Activated T-cell treated with anti-CD3 and anti-CD28 coated beads for 24 hours (primary cell): ENCODE results near the gene OSBP2.
"Not testable (repeated sequence)": the region's sequence is repeated elsewhere in the genome, so short reads cannot be mapped to it uniquely, and the experiment has no call there.

ENCODE experiments used
- DNase-seq: peaks from one replicate; pipeline ENCODE4 v3.0.0-alpha.2; 2020; ENCODE audit warnings: low read depth

The OSBP2 gene

DNA sequence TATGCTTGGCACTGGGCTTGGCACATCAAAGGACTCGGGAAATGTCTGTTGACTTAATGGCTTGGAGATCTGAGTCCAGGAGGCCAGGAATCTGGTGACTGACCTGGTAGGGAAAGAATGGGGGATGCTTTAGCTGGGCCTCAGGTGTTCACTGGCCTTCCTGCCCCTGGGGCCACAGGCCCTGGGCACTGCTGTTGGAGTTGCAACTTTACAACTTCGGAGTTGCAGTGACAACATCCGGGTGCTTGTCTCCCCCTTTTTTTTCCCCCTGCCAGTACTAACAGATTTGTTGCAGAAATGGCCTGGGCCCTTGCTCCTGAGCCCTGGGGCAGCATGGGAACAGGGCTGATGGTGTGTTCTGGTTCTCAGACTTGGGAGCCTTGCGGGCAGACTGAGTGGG is 23.8 kb downstream of the OSBP2 start:
- DNase-seq, result no peak

- no peak for DNase-seq
Observed at GRCh38 chr22:30718938-30719337, 24.3 kb downstream of the OSBP2 start.

- DNase-seq, result no peak
Observed at GRCh38 chr22:30720263-30720837, 25.7 kb downstream of the OSBP2 start.

GRCh38 chr22:30721741-30722140 is 27.1 kb downstream of the OSBP2 start:
- no peak for DNase-seq

DNA sequence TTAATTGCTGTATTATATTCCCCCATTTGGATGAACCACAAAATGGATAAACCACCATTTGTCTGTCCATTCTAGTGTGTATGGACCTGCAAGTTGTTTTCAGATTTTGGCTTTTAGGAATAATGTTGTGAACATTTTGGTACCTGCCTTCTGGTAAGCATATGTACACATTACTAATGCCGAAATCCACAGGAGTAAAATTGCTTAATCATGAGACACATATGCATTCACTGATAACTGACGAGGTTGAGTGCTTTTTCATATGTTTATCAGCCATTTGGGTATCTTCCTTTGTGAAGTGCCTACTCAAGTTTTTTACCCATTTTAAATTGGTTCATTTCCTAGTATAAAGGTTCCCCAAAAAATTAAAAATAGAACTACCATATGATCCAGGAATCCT is 34.2 kb downstream of the OSBP2 start:
- DNase-seq, result no peak

- no peak for DNase-seq
Observed at GRCh38 chr22:30731658-30732057, 37.0 kb downstream of the OSBP2 start.

DNA sequence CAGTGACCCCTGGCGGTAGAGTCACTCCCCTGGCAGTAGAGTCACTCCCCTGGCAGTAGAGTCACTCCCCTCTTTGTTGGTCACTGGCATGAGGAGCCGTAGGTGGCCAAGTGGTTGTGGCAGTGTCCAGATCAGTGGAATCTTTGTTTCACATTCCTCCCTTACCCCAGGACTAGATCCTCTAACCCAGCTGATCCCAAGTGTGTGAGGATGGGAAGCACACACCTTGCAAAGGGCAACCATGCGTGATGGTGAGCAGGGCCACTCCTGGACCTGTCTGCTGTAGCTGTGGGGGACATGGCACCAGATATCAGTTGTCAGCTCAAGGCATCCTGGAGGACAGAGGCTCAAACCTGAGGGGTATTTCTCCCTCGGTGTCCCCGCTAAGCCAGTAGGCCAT is 37.8 kb downstream of the OSBP2 start:
- no peak for DNase-seq

GRCh38 chr22:30733181-30733631 is 38.5 kb downstream of the OSBP2 start:
- DNase-seq, result no peak

DNA sequence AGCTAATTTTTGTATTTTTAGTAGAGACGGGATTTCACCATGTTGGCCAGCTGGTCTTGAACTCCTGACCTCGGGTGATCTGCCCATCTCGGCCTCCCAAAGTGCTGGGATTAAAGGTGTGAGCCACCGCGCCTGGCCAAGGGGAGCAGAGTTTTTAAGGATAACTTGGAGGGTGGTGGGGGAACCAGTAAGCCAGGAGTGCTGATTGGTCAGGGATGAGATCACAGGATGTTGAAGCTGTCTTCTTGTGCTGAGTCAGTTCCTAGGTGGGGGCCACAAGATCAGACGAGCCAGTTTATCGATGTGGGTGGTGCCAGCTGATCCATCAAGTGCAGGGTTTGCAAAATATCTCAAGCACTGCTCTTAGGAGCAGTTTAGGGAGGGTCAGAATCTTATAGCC is 45.3 kb downstream of the OSBP2 start:
- not testable (repeated sequence) for DNase-seq

DNA sequence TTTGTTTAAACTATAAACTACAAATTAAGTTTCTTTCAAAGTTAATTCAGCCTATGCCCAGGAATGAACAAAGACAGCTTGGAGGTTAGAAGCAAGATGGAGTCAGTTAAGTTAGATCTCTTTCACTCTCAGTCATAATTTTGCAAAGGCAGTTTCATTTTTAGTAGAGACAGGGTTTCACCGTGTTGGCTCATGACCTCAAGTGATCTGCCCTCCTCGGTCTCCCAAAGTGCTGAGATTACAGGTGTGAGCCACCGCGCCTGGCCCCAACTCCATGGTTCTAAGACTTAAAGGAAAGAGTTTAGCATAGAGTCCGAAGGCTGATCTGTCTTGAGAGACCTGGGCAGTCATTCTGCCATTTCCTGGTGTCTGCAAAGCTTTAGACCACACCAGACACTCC is 45.8 kb downstream of the OSBP2 start:
- not testable (repeated sequence) for DNase-seq

DNA sequence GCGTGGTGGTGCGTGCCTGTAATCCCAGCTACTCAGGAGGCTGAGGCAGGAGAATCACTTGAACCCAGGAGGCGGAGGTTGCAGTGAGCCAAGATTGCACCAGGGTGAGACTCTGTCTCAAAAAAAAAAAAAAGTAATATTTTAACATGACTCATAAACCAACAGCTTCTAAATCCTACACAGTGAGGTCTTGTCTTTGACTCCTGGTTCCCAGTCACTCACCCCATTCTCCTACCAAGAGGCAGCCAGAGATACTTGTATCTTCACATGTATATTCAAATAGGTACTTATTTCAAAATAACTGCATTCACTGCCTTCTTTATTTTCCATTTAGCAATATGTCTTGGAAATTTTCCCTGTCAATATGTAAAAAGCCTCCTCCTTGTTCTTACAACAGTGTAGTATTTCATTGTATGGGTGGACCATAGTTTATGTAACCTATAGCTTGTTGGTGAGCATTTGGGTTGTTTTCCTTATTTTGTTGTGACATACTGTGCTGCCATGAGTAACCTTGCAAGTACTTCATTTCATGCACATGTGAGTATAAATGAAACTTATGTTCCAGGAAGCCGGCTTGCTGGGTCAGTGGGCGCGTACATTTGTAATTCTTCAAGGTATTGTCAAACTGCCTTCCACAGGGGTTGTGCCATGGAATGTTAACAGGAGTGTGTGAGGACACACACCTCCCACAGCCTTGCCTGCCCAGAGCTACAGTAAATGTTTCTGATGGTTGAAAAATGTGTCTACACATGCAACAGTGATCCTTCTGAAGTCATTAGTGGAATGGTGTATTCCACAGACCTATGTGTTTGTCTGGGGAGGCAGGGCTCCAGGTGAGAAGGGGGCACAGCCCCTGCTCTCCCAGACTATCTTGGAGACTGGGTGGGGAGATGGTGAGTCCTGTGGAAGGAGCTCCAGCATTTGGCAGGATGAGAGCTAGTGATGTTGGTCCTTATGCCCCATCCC is 47.9 kb downstream of the OSBP2 start:
- DNase-seq, result no peak

DNA sequence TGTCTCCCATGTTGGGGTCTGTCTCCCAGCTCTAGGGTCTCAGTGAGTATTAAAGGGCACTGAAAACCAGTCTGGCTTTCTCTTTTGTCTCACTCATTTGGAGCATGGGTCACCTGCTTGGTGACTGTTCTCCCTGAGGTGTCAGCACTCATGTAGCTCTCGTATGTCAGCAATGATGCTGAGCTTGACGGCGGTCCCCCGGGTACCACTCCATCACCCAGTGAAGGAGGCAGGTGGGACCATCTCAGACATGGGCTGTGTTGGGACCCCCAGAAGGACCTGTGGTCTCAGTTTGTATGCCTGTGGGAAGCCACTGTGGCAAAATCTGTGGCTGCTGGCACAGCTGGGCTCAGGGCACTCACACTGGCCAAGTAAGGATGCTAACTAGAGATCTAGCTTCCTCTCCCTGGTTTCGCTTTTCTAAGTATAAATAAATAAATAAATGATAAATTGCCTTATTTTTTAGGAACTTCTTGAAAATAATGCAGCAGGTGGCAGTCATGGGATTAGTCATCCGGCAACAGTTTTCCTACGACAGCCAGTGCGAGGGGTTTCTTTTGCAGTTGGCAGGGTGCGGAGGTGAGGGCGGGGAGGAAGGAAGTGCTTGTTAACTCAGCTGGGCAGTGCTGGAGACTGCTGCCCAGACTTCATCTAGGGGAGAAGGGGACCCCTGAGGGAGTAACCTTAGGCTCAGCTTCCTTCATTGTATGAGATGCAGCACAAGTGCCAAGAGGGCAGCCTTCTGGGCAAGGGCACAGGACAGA is 48.8 kb downstream of the OSBP2 start:
- DNase-seq, result no peak

- no peak for DNase-seq
Observed at GRCh38 chr22:30744224-30744623, 49.5 kb downstream of the OSBP2 start.

- DNase-seq, result no peak
Observed at GRCh38 chr22:30747493-30747892, 52.8 kb downstream of the OSBP2 start.

GRCh38 chr22:30749272-30749671 is 54.6 kb downstream of the OSBP2 start:
- no peak for DNase-seq

GRCh38 chr22:30749849-30750248 is 55.2 kb downstream of the OSBP2 start:
- DNase-seq, result no peak

- DNase-seq, result no peak
Observed at GRCh38 chr22:30751529-30751928, 56.9 kb downstream of the OSBP2 start.

DNA sequence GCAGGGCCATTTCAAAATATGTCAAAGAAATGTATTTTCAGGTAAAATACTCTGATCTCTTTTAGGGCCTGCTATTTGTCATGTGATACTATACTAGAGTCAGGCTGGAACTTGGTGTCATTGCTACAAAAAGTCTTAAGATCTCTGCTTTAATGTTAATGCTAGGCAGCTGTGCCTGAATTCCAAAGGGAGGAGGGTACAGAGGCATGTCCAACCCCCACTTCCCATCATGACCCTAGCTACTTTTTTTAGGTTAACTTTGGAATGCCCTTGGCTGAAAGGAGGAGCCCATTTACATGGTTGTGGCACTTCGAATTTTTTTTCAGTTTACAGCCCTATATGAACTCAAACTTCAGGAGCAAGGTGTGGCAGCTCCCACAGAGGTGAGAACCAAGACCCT is 58.1 kb downstream of the OSBP2 start:
- no peak for DNase-seq

DNA sequence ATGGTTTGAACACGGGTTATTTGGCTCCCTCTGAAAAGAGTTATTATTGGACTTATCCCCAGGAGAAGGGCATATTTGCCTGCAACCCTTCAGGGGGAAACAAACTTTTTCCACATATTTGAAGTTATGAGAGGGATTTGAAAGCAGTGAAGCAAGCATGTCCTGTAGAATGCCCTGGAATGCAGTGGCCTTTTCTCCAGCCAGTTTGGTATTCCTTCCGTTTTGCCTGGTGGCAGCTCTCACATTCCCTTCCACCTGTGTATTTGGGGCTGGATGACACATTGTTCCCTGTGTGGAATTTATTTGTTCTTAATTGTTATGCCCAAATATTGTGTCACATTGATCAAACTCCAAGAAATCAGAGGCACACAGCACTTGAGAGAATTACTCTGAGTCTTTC is 59.0 kb downstream of the OSBP2 start:
- no peak for DNase-seq

DNA sequence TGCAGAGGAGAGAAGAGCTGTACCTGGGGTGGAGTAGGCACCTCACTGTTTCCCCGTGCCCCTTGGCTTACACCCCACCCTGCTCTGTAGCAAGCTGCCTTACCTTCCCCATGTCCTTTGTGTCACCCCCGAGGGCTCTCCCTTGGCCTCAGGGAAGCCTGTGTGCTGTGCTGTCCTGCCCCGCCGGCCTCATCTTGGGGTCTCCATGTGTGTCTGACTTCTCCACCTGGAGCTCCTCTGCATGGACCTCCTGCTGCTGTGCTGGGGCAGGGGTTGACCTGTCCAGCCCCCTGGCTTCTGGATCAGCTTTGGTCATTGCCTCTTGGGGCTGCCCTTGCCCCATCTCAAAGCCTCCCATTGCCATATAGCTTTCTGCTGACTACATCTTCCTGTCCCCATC is 59.8 kb downstream of the OSBP2 start:
- no peak for DNase-seq

- DNase-seq, result peak; percentile 49
Observed at GRCh38 chr22:30754971-30755758, 60.5 kb downstream of the OSBP2 start.

DNA sequence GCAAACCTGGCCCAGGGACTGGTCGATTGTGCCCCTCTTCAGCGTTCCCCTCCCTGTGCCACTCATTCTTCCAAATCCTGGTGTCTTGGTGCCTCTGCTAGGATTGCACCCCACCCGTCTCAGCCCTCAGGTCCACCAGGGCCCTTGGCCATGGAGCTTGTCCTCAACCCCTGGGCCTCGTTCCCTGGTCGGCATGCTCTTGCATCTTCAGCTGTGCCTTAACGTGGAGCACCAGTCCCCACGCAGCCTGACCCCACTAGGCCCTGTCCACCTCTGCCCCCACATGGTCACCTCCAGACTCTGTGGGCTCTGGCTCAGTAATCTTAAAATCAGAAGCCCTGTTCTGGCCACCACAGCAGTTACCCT is 61.1 kb downstream of the OSBP2 start:
- DNase-seq, result no peak
